Measurements from ENCODE around the gene SYNPO2. TPM values are rescaled to one million over a fixed set of nuclear protein-coding genes. Genes with fewer than 3 reads are reported as not detected.

Gene SYNPO2
- total RNA-seq, 1 experiment from 2014 or later = 0.93 TPM

DNA sequence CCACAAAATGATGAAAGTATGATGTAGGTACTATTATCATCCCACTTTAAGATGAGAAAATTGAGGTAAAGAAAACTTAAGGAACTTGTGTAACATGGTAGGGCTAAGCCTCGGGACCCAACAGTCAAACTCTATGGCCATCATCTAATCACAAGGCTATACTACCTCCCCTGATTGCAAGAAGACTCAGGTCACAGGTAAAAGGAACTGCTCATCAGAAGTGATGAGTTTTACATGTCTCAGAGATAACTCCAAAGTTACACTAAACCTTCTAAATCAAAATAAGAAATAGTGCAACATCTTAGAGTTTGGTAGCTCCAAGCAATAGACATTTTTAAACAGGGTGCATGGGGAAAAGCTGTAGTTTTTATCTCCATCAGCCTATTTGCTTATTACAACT is 150.5 kb downstream of the SYNPO2 start:
- H3K4me3 ChIP-seq (replicated peaks in 1 of 2; ENCODE audit: low read depth in 1 of 2, low read length in 2 of 2) = no peak overlapping the region
- no peak overlapping the region for H3K27ac ChIP-seq (ENCODE audit: low read depth, low read length)
- intact Hi-C loops (cut with micrococcal nuclease) = no loop called here
- RAD21 ChIA-PET (ENCODE audit: low non-redundant PET in 1 of 2, low total read pairs in 2 of 2, uncharacterized antibody in 2 of 2, unreplicated experiment in 2 of 2) = interaction anchor here in 1 of 2 experiments (0.7 kb wide), 1 partner anchor 631 kb away, joined by 4 read pairs; no protein-coding TSS in a partner anchor
- no peak for TF ChIP-seq ZNF274 (IDR thresholded peaks at IDR 0.05; ENCODE audit: low read depth, low read length)
- TF ChIP-seq SRF (IDR thresholded peaks at IDR 0.05; ENCODE audit: low read depth) = no peak
- TF ChIP-seq ZFX (IDR thresholded peaks at IDR 0.05) = no peak
- no peak for TF ChIP-seq EZH2 (IDR thresholded peaks at IDR 0.05)
- TF ChIP-seq POLR2AphosphoS5 (IDR thresholded peaks at IDR 0.05; ENCODE audit: low read depth, low read length) = no peak
- TF ChIP-seq, protein P1, sequence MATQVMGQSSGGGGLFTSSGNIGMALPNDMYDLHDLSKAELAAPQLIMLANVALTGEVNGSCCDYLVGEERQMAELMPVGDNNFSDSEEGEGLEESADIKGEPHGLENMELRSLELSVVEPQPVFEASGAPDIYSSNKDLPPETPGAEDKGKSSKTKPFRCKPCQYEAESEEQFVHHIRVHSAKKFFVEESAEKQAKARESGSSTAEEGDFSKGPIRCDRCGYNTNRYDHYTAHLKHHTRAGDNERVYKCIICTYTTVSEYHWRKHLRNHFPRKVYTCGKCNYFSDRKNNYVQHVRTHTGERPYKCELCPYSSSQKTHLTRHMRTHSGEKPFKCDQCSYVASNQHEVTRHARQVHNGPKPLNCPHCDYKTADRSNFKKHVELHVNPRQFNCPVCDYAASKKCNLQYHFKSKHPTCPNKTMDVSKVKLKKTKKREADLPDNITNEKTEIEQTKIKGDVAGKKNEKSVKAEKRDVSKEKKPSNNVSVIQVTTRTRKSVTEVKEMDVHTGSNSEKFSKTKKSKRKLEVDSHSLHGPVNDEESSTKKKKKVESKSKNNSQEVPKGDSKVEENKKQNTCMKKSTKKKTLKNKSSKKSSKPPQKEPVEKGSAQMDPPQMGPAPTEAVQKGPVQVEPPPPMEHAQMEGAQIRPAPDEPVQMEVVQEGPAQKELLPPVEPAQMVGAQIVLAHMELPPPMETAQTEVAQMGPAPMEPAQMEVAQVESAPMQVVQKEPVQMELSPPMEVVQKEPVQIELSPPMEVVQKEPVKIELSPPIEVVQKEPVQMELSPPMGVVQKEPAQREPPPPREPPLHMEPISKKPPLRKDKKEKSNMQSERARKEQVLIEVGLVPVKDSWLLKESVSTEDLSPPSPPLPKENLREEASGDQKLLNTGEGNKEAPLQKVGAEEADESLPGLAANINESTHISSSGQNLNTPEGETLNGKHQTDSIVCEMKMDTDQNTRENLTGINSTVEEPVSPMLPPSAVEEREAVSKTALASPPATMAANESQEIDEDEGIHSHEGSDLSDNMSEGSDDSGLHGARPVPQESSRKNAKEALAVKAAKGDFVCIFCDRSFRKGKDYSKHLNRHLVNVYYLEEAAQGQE (IDR thresholded peaks at IDR 0.05; ENCODE audit: low read depth) = no peak
- TF ChIP-seq, protein P2, sequence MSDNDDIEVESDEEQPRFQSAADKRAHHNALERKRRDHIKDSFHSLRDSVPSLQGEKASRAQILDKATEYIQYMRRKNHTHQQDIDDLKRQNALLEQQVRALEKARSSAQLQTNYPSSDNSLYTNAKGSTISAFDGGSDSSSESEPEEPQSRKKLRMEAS (IDR thresholded peaks at IDR 0.05) = no peak
- no peak for TF ChIP-seq TCF7L2 (IDR thresholded peaks at IDR 0.05; ENCODE audit: borderline replicate concordance, extremely low read depth, insufficient read depth, insufficient read length)
- peaks cover 0 to 6% of the 10 kb centered on the region in 2 experiments; a peak in 1 of 4 replicates for H3K4me1 ChIP-seq (ENCODE audit: control insufficient read depth in 1 of 2, insufficient read depth in 2 of 2, low read length in 2 of 2)
- no peaks in the 10 kb centered on the region for H3K9me2 ChIP-seq (ENCODE audit: insufficient read depth)
- DNase-seq (ENCODE audit: low read depth, low spot score) (no peak), ATAC-seq (no peak)
- no peaks in the 10 kb centered on the region for H3K27me3 ChIP-seq (ENCODE audit: insufficient read depth, low read length)
- no peak overlapping the region for H3K4me2 ChIP-seq (ENCODE audit: low read length)
- H3K36me3 ChIP-seq (ENCODE audit: control insufficient read depth in 1 of 2, insufficient read depth in 2 of 2, low read length in 2 of 2) = no peaks in the 10 kb centered on the region
- no peaks in the 10 kb centered on the region for H4K20me1 ChIP-seq (ENCODE audit: insufficient read depth)
- no peaks in the 10 kb centered on the region for H3K79me2 ChIP-seq (ENCODE audit: insufficient read depth, low read length)
- H3K9ac ChIP-seq (ENCODE audit: low read length) = no peak overlapping the region
- H2AFZ ChIP-seq (ENCODE audit: low read depth, low read length, poor library complexity, severe bottlenecking) = no peak overlapping the region
- POLR2A ChIA-PET = no interaction called here
- BruUV-seq (replicated peaks) = no TSS peak
- H3K9me3 ChIP-seq (ENCODE audit: control insufficient read depth in 1 of 2, insufficient read depth in 1 of 2, low read depth in 1 of 2, low read length in 2 of 2) = no peaks in the 10 kb centered on the region
- CTCF ChIA-PET = interaction anchor here (5.5 kb wide), 1 partner anchor 13 kb away, joined by 37 read pairs; no protein-coding TSS in a partner anchor
